ENCODE measurements around the gene SLX4IP.

GRCh38 chr20:10639737-10640556 is 204.8 kb downstream of the SLX4IP start:
- no peak for TF ChIP-seq POLR2A (IDR thresholded peaks at IDR 0.05)
- TF ChIP-seq CTCF (IDR thresholded peaks at IDR 0.05): no peak
- TF ChIP-seq POLR2AphosphoS5 (IDR thresholded peaks at IDR 0.05): no peak

Data from prostate gland (tissue), 2 donors.